Gastroesophageal sphincter (tissue), 3 donors: ENCODE results near the gene EEFSEC.

ENCODE experiments used
- CTCF ChIP-seq, 4 experiments: fragments of 200-600 bp in 2 of 4; fragments of 450-650 bp in 2 of 4; sonication (generic) in 1 of 4; IDR thresholded peaks; one replicate each; pipeline ENCODE4 v1.5.1; 2017 to 2019; ENCODE audit warnings: antibody characterized with exemption in 4 of 4, mild to moderate bottlenecking in 2 of 4, moderate library complexity in 2 of 4
- POLR2A ChIP-seq, 2 donors: fragments of 450-650 bp; IDR thresholded peaks; one replicate each; pipeline ENCODE4 v1.6.1; 2017; ENCODE audit warnings: antibody characterized with exemption in 2 of 2, mild to moderate bottlenecking in 2 of 2, moderate library complexity in 1 of 2

- TF ChIP-seq CTCF (IDR thresholded peaks at IDR 0.05) (no peak), POLR2A (IDR thresholded peaks at IDR 0.05) (no peak)
These were observed 215.9 kb downstream of the EEFSEC start for GRCh38 chr3:128369121-128369703.
